ENCODE results near the gene NME9.

DNA sequence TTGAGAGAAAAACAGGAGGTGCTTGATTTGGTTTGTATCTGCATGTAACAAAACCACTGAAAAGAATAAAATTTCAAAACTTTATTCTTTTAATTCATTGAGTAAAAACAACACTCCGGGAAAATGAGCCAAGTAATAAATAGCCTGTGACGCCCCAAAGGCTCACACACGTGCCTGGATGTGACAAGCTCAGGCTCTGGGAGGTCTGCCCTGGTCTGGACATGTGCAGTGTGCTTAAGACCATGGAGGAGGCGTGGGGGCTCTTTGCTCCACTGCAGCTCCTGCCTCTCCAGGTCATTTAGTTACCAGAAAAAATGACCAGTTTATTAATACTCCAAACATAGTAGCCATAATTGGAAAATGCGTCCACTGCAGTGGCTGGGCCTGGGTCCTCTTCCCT, 8.6 kb upstream of the NME9 start:
- TF ChIP-seq POLR2A (IDR thresholded peaks at IDR 0.05; ENCODE audit: low read length) (no peak), GATA1 (IDR thresholded peaks at IDR 0.05; ENCODE audit: low read depth, low read length) (no peak)
